CD14-positive monocyte (primary cell): ENCODE data around the gene ATG101. TPM values are rescaled to one million over a fixed set of nuclear protein-coding genes. Genes with fewer than 3 reads are reported as not detected.

Source experiments
- DNase-seq, 3 donors: peaks; one replicate each; pipeline ENCODE4 v3.0.0-alpha.2; 2011 to 2022
- H2AFZ ChIP-seq: 2 replicates; pipeline ENCODE4 v1.6.0; 2012; ENCODE audit warnings: mild to moderate bottlenecking, low read depth, low read length, inconsistent platforms; ENCODE audit not compliant: insufficient read depth, poor library complexity, severe bottlenecking
- H3K27ac ChIP-seq, 2 donors: 1 replicate in 1 of 2; 2 replicates in 1 of 2; pipeline ENCODE4 v1.5.1; 2012 to 2013; ENCODE audit warnings: low read length in 2 of 2, control low read depth in 1 of 2, inconsistent platforms in 1 of 2, low read depth in 1 of 2, mild to moderate bottlenecking in 1 of 2
- H3K27me3 ChIP-seq, 2 donors: one replicate each; pipeline versions ENCODE4 v1.6.0 to v1.6.1; 2011 to 2013; ENCODE audit warnings: low read length in 2 of 2; ENCODE audit not compliant: control insufficient read depth in 2 of 2, insufficient read depth in 2 of 2
- H3K36me3 ChIP-seq, 2 donors: replicated peaks in 1 of 2; 1 replicate in 1 of 2; 2 replicates in 1 of 2; pipeline versions ENCODE4 v1.5.1 to v1.6.1; 2012 to 2013; ENCODE audit warnings: low read length in 2 of 2, control low read depth in 1 of 2, inconsistent platforms in 1 of 2, mild to moderate bottlenecking in 1 of 2; ENCODE audit not compliant: insufficient read depth in 2 of 2, control insufficient read depth in 1 of 2
- H3K4me1 ChIP-seq, 2 donors: 1 replicate in 1 of 2; 2 replicates in 1 of 2; pipeline versions ENCODE4 v1.5.1 to v1.6.1; 2012 to 2013; ENCODE audit warnings: low read length in 2 of 2, control low read depth in 1 of 2, inconsistent platforms in 1 of 2, mild to moderate bottlenecking in 1 of 2, moderate library complexity in 1 of 2; ENCODE audit not compliant: insufficient read depth in 2 of 2, control insufficient read depth in 1 of 2
- H3K4me2 ChIP-seq: replicated peaks from 2 replicates; pipeline ENCODE3; 2012; ENCODE audit warnings: low read length, moderate library complexity, mild to moderate bottlenecking; ENCODE audit not compliant: poor library complexity, severe bottlenecking; ENCODE audit errors: extremely low read depth
- H3K4me3 ChIP-seq, 3 experiments: fragments of 200-600 bp in 1 of 3; sonication (generic) in 1 of 3; replicated peaks in 1 of 3; 1 replicate in 2 of 3; 2 replicates in 1 of 3; pipeline ENCODE4 v1.5.1; 2011 to 2013; ENCODE audit warnings: low read length in 3 of 3, mild to moderate bottlenecking in 3 of 3, control low read depth in 2 of 3, low read depth in 2 of 3, inconsistent platforms in 1 of 3, moderate library complexity in 1 of 3
- H3K79me2 ChIP-seq: 2 replicates; pipeline ENCODE4 v1.6.0; 2012; ENCODE audit warnings: mild to moderate bottlenecking, control low read depth, inconsistent platforms, low read length, moderate library complexity; ENCODE audit not compliant: insufficient read depth
- H3K9ac ChIP-seq: 2 replicates; pipeline ENCODE4 v1.6.0; 2017; ENCODE audit warnings: low read length, mild to moderate bottlenecking; ENCODE audit not compliant: insufficient read depth, poor library complexity, severe bottlenecking
- H3K9me3 ChIP-seq, 2 donors: replicated peaks in 1 of 2; 1 replicate in 1 of 2; 2 replicates in 1 of 2; pipeline versions ENCODE4 v1.5.1 to v1.6.1; 2012 to 2013; ENCODE audit warnings: low read length in 2 of 2, control low read depth in 1 of 2; ENCODE audit not compliant: control insufficient read depth in 1 of 2, insufficient read depth in 1 of 2
- H4K20me1 ChIP-seq: 2 replicates; pipeline ENCODE4 v1.6.0; 2012; ENCODE audit warnings: mild to moderate bottlenecking, low read length, control low read depth, moderate library complexity; ENCODE audit not compliant: insufficient read depth
- H3K27ac Mint-ChIP-seq, 7 donors: one replicate each; pipeline ENCODE4 v1.8.0; 2020; ENCODE audit warnings: mild to moderate bottlenecking in 7 of 7, mixed read lengths in 7 of 7, moderate library complexity in 6 of 7, inconsistent platforms in 2 of 7
- H3K27me3 Mint-ChIP-seq, 3 donors: one replicate each; pipeline ENCODE4 v1.8.0; 2021 to 2022; ENCODE audit warnings: low read depth in 3 of 3, mild to moderate bottlenecking in 3 of 3, mixed read lengths in 3 of 3, moderate library complexity in 3 of 3, inconsistent platforms in 1 of 3
- H3K36me3 Mint-ChIP-seq, 2 donors: one replicate each; pipeline ENCODE4 v1.8.0; 2020; ENCODE audit warnings: mixed read lengths in 2 of 2, inconsistent platforms in 1 of 2, mild to moderate bottlenecking in 1 of 2
- H3K4me1 Mint-ChIP-seq: one replicate; pipeline ENCODE4 v1.8.0; 2020; ENCODE audit warnings: mild to moderate bottlenecking, mixed read lengths
- H3K4me3 Mint-ChIP-seq, 2 donors: one replicate each; pipeline ENCODE4 v1.8.0; 2020; ENCODE audit warnings: mild to moderate bottlenecking in 2 of 2, mixed read lengths in 2 of 2, moderate library complexity in 1 of 2
- H3K9me3 Mint-ChIP-seq, 7 donors: one replicate each; pipeline ENCODE4 v1.8.0; 2020 to 2022; ENCODE audit warnings: mixed read lengths in 7 of 7, mild to moderate bottlenecking in 6 of 7, moderate library complexity in 6 of 7, inconsistent platforms in 2 of 7
- WGBS: methylation state at CpG from one replicate; pipeline ENCODE4 v1.1.5; 2013; ENCODE audit warnings: missing lambda C conversion rate; ENCODE audit not compliant: insufficient coverage; 5-methylcytosine and 5-hydroxymethylcytosine counted together
- intact Hi-C, 2 donors: fragments of 100-400 bp; cut with micrococcal nuclease; formaldehyde crosslinking; loops; one replicate each; pipeline versions ENCODE4 v1.15.0 to v1.15.1; 2023
- polyA plus RNA-seq, 3 donors: library from polyadenylated mRNA; depleted of rRNA in 1 of 3; unstranded in 2 of 3; stranded (reverse) in 1 of 3; fragments of 300-500 nt in 2 of 3; fragments of >200 nt in 1 of 3; fragmentation: Illumina TruSeq in 2 of 3; gene quantifications; 1 replicate in 2 of 3; 2 replicates in 1 of 3; pipeline ENCODE4 v1.2.3, GENCODE V29; 2012 to 2021
- TF ChIP-seq, protein P1 (sequence below): fragments of 200-600 bp; IDR thresholded peaks from one replicate; pipeline ENCODE4 v1.8.0; 2022; ENCODE audit warnings: antibody characterized with exemption, mild to moderate bottlenecking

Gene ATG101
- polyA plus RNA-seq, 3 donors: 20.5 to 120 (median 26.4) TPM

DNA sequence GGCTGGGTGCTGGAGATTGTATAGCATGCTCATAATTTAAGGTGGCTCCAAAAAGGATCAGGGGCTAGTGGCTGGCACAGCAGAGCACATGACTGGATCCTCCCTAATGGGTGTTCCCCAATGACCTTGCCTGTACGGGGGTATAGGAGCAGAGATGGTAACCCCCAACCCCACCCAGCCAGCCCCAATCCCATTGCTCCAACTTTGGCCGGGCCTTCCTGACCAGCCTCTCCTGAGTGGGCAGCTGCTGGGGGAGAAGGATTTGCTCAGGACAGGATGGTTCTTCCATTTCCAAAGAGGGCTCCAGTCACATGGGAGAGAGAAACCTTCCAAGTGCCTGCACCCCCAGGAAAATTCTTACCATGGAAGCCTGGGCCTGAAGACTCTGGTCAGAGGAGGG is 33.9 kb upstream of the ATG101 start:
- H3K4me2 ChIP-seq: peak overlapping the region; percentile 69
- intact Hi-C loops: loop anchor here in 1 of 2 donors (2.0 kb wide), 1 partner anchor 15 kb away; the partner anchor contains the start of gene NR4A1
- no peaks in the 10 kb centered on the region for H3K79me2 ChIP-seq
- Mint-ChIP-seq H3K4me1 (peaks cover 56% of the 10 kb centered on the region), H3K27ac (peak overlapping the region; percentile 28 to 95 (median 85)), H3K4me3 (peak overlapping the region; percentile 65 to 71), H3K27me3 (peaks cover 37 to 45% (median 37%) of the 10 kb centered on the region in 3 donors), H3K36me3 (peaks cover 8 to 13% of the 10 kb centered on the region in 2 donors), H3K9me3 (peaks cover 0 to 3% (median 0%) of the 10 kb centered on the region in 7 donors)
- H3K27me3 ChIP-seq: peaks cover 8 to 28% of the 10 kb centered on the region in 2 donors
- no peaks in the 10 kb centered on the region for H3K36me3 ChIP-seq
- WGBS: no CpG with 5 or more reads among the region's 2 CpGs
- peaks cover 37 to 52% of the 10 kb centered on the region in 2 donors for H3K4me1 ChIP-seq
- no peak overlapping the region for H2AFZ ChIP-seq
- TF ChIP-seq, protein P1, sequence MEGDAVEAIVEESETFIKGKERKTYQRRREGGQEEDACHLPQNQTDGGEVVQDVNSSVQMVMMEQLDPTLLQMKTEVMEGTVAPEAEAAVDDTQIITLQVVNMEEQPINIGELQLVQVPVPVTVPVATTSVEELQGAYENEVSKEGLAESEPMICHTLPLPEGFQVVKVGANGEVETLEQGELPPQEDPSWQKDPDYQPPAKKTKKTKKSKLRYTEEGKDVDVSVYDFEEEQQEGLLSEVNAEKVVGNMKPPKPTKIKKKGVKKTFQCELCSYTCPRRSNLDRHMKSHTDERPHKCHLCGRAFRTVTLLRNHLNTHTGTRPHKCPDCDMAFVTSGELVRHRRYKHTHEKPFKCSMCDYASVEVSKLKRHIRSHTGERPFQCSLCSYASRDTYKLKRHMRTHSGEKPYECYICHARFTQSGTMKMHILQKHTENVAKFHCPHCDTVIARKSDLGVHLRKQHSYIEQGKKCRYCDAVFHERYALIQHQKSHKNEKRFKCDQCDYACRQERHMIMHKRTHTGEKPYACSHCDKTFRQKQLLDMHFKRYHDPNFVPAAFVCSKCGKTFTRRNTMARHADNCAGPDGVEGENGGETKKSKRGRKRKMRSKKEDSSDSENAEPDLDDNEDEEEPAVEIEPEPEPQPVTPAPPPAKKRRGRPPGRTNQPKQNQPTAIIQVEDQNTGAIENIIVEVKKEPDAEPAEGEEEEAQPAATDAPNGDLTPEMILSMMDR: no peak
- no peak overlapping the region for H3K27ac ChIP-seq
- no peak for DNase-seq
- H3K4me3 ChIP-seq: no peak overlapping the region
- no peaks in the 10 kb centered on the region for H3K9me3 ChIP-seq
- H3K9ac ChIP-seq: no peak overlapping the region
- H4K20me1 ChIP-seq: no peaks in the 10 kb centered on the region

DNA sequence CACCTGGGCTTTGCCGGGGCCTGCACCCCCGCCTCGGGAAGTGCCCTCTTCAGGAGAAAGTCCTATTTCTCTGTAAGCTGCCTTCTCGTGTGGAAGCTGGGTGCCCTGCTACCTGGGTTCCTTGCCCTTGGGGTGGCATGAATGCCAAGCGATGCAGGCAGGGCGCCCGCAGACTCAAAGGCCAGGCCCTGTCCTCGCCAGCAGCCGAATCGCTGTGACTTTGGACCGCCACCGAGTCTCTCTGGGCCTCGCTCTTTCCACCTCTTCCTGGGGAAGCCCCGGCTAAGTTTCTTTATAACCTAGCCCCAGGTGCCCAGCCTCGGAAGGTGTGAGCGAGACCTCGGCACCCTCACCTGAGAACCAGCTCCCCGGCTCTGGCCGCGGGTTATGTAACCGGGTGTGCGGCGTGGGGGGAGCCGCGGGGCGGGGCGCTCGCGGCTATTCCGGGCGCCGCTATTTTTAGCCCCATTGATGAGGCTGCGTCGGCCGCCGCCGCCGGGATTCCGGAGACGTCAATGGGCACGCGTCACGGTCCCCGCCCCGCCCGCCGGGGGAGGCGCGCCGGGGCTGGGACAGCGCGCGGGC is 33.1 kb upstream of the ATG101 start:
- H3K79me2 ChIP-seq: no peaks in the 10 kb centered on the region
- H3K4me3 Mint-ChIP-seq: peak overlapping the region; percentile 65 to 71
- H3K9ac ChIP-seq: peak overlapping the region; percentile 30
- intact Hi-C loops: loop anchor here in 1 of 2 donors (2.0 kb wide), 1 partner anchor 14 kb away; the partner anchor contains the start of gene NR4A1
- H3K36me3 ChIP-seq: no peaks in the 10 kb centered on the region
- H3K27me3 Mint-ChIP-seq: peaks cover 37 to 43% (median 38%) of the 10 kb centered on the region in 3 donors
- peaks cover 8 to 28% of the 10 kb centered on the region in 2 donors for H3K27me3 ChIP-seq
- TF ChIP-seq, protein P1: no peak
- H2AFZ ChIP-seq: no peak overlapping the region
- H3K27ac ChIP-seq: peak overlapping the region; percentile 5 to 46
- H3K4me3 ChIP-seq: peak overlapping the region in 2 of 3 experiments; percentile 14 to 64
- 8% methylated on average over 53 of the region's 53 CpGs for WGBS
- H3K9me3 ChIP-seq: no peaks in the 10 kb centered on the region
- peak overlapping the region; percentile 69 for H3K4me2 ChIP-seq
- H3K9me3 Mint-ChIP-seq: peaks cover 0 to 3% (median 0%) of the 10 kb centered on the region in 7 donors
- H3K4me1 Mint-ChIP-seq: peaks cover 57% of the 10 kb centered on the region
- no peaks in the 10 kb centered on the region for H4K20me1 ChIP-seq
- H3K4me1 ChIP-seq: peaks cover 37 to 54% of the 10 kb centered on the region in 2 donors
- peak overlapping the region in 6 of 7 donors; percentile 80 to 95 (median 86) for H3K27ac Mint-ChIP-seq
- peaks cover 8 to 13% of the 10 kb centered on the region in 2 donors for H3K36me3 Mint-ChIP-seq
- peak; percentile 79 to 85 (median 80) for DNase-seq
